Brain microvascular endothelial cell (primary cell): ENCODE measurements around the gene IGF1R.

Experiments used
- DNase-seq: peaks from one replicate; pipeline ENCODE4 v3.0.0-alpha.2; 2020
- H3K27ac ChIP-seq: fragments of 250-450 bp; sonication (Bioruptor Pico); 2 replicates; pipeline ENCODE4 v1.5.1; 2020; ENCODE audit warnings: mild to moderate bottlenecking, moderate library complexity
- H3K27me3 ChIP-seq: fragments of 250-450 bp; sonication (Bioruptor Pico); replicated peaks from 2 replicates; pipeline ENCODE4 v1.5.1; 2020; ENCODE audit warnings: mild to moderate bottlenecking
- H3K36me3 ChIP-seq: fragments of 250-450 bp; sonication (Bioruptor Pico); replicated peaks from 2 replicates; pipeline ENCODE4 v1.5.1; 2020; ENCODE audit warnings: mild to moderate bottlenecking
- H3K4me3 ChIP-seq: 2 replicates; pipeline ENCODE4 v1.5.1; 2011; ENCODE audit warnings: low read depth, mild to moderate bottlenecking, control low read depth, low read length, moderate library complexity
- CTCF ChIP-seq: IDR thresholded peaks from 2 replicates; pipeline ENCODE4 v1.5.1; 2011; ENCODE audit warnings: low read depth, mild to moderate bottlenecking, moderate library complexity, low read length, control low read depth, inconsistent platforms; ENCODE audit errors: missing control alignments
- in situ Hi-C: cut with HindIII; loops from 2 replicates; pipeline ENCODE4 v1.10.0; 2017; ENCODE audit warnings: low sequenced_read_pairs, low pct_ligation_motif_present

IGF1R gene

DNA sequence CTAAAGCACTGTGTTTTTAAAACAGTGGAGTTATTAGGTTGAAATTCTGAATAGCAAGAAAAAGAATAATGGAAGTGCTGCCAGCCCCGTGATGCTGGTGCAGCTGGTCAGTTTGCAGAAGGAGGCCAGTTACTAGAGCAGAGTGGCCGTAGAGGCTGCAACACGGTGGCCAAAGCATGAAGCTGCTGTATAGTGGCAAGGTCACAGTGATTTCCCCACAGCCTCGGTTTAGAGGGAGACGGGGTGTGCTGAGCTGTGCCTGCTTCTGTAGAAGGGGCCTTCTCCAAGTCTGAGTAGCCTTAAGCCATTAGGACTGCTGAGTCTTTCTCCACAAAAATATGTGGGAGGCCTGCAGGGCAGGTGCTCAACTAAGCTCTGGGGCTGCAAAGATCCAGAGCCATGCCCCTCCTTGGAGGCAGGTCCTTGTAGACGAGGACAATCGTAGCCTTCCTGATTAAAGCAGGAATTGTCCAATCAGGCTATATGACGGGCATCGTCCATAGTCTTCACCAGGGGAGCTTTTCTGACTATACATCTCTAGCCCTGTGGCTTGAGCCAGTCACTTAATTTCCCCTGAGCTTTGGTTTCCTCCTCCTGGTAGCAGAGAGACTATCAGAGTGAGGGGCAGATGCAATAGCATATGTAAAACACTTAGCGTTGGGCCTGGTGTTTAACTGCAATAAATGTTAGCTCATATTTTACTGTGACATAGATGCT is 207.6 kb downstream of the IGF1R start:
- TF ChIP-seq CTCF, result no peak
- Histone ChIP-seq H3K27me3 (no peaks in the 10 kb centered on the region), H3K4me3 (no peak overlapping the region), H3K27ac (peak overlapping the region; percentile 76), H3K36me3 (no peaks in the 10 kb centered on the region)
- in situ Hi-C loops, result no loop called here
- DNase-seq, result peak; percentile 43

- Histone ChIP-seq H3K27ac (peak overlapping the region; percentile 76), H3K4me3 (no peak overlapping the region), H3K27me3 (no peaks in the 10 kb centered on the region), H3K36me3 (no peaks in the 10 kb centered on the region)
- DNase-seq, result peak; percentile 75
- TF ChIP-seq CTCF, result no peak
- in situ Hi-C loops, result no loop called here
Measured at GRCh38 chr15:98856532-98856907, 208.2 kb downstream of the IGF1R start.

DNA sequence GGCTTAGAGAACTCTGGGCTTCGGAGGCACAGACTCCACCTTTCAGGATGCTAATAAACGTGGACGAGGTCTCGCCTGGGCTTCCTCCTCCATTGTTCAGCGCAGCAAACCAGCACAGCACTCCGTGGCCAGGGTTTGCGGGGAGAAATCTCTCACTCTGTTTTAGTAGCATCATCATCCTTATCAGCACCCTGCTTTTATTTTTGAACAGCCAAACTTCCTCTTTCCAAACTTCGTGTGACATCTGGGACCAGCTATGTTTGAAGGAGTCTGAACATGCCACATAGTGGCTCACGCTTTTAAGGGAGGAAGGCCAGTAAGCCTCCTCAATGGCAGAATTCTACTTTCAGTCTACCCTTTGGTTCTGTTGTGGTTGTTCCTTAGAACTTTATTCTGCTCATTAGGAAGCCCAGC is 210.3 kb downstream of the IGF1R start:
- H3K27me3 ChIP-seq, result no peaks in the 10 kb centered on the region
- no peak for DNase-seq
- TF ChIP-seq CTCF, result no peak
- peak overlapping the region; percentile 76 for H3K27ac ChIP-seq
- H3K36me3 ChIP-seq, result no peaks in the 10 kb centered on the region
- in situ Hi-C loops, result no loop called here
- H3K4me3 ChIP-seq, result no peak overlapping the region

- Histone ChIP-seq H3K36me3 (no peaks in the 10 kb centered on the region), H3K27me3 (no peaks in the 10 kb centered on the region), H3K27ac (no peak overlapping the region), H3K4me3 (no peak overlapping the region)
- TF ChIP-seq CTCF, result no peak
- in situ Hi-C loops, result no loop called here
- DNase-seq, result no peak
Measured at GRCh38 chr15:98859149-98859548, 210.8 kb downstream of the IGF1R start.

- no peak for TF ChIP-seq CTCF
- in situ Hi-C loops, result no loop called here
- Histone ChIP-seq H3K4me3 (no peak overlapping the region), H3K36me3 (no peaks in the 10 kb centered on the region), H3K27me3 (no peaks in the 10 kb centered on the region), H3K27ac (no peak overlapping the region)
- no peak for DNase-seq
Measured at GRCh38 chr15:98860281-98861041, 212.1 kb downstream of the IGF1R start.
